Measurements from ENCODE around the gene PAGE2. TPM values are rescaled to one million over a fixed set of nuclear protein-coding genes. Genes with fewer than 3 reads are reported as not detected.
"Not testable (repeated sequence)": the region's sequence is repeated elsewhere in the genome, so short reads cannot be mapped to it uniquely, and the experiment has no call there.

The PAGE2 gene
- total RNA-seq, 4 donors from 2014 or later, result not detected

- ATAC-seq (ENCODE audit: low FRiP score) (no peak), DNase-seq (ENCODE audit: low spot score) (no peak)
- TF ChIP-seq CTCF (IDR thresholded peaks at IDR 0.05), result no peak
Measured at GRCh38 chrX:55109306-55109705, 20.5 kb downstream of the PAGE2 start.

- TF ChIP-seq CTCF (IDR thresholded peaks at IDR 0.05), result no peak
- no peak for DNase-seq (ENCODE audit: low spot score)
- no peak for ATAC-seq (ENCODE audit: low FRiP score)
Measured at GRCh38 chrX:55111578-55112254, 22.9 kb downstream of the PAGE2 start.

GRCh38 chrX:55116589-55116988 lies 27.8 kb downstream of the PAGE2 start:
- ATAC-seq (ENCODE audit: low FRiP score), result not testable (repeated sequence)

GRCh38 chrX:55118574-55118973 lies 29.8 kb downstream of the PAGE2 start:
- no peak for TF ChIP-seq CTCF (IDR thresholded peaks at IDR 0.05)
- ATAC-seq (ENCODE audit: low FRiP score) (no peak), DNase-seq (ENCODE audit: low spot score) (no peak)

More at GRCh38 chrX:55116589-55116988, 27.8 kb downstream of the PAGE2 start:
- not testable (repeated sequence) for DNase-seq (ENCODE audit: low spot score)

- TF ChIP-seq CTCF (IDR thresholded peaks at IDR 0.05), result no peak
- ATAC-seq (ENCODE audit: low FRiP score), result no peak
Measured at GRCh38 chrX:55119271-55119670, 30.5 kb downstream of the PAGE2 start.

GRCh38 chrX:55119712-55120111 lies 30.9 kb downstream of the PAGE2 start:
- DNase-seq (ENCODE audit: low spot score) (no peak), ATAC-seq (ENCODE audit: low FRiP score) (no peak)
- no peak for TF ChIP-seq CTCF (IDR thresholded peaks at IDR 0.05)

More at GRCh38 chrX:55119271-55119670, 30.5 kb downstream of the PAGE2 start:
- DNase-seq (ENCODE audit: low spot score), result no peak

GRCh38 chrX:55120761-55121358 lies 32.0 kb downstream of the PAGE2 start:
- ATAC-seq (ENCODE audit: low FRiP score), result no peak
- no peak for TF ChIP-seq CTCF (IDR thresholded peaks at IDR 0.05)
- no peak for DNase-seq (ENCODE audit: low spot score)

Measured in omental fat pad (tissue), 4 donors.